ENCODE data around the gene B3GLCT.

Gene B3GLCT

DNA sequence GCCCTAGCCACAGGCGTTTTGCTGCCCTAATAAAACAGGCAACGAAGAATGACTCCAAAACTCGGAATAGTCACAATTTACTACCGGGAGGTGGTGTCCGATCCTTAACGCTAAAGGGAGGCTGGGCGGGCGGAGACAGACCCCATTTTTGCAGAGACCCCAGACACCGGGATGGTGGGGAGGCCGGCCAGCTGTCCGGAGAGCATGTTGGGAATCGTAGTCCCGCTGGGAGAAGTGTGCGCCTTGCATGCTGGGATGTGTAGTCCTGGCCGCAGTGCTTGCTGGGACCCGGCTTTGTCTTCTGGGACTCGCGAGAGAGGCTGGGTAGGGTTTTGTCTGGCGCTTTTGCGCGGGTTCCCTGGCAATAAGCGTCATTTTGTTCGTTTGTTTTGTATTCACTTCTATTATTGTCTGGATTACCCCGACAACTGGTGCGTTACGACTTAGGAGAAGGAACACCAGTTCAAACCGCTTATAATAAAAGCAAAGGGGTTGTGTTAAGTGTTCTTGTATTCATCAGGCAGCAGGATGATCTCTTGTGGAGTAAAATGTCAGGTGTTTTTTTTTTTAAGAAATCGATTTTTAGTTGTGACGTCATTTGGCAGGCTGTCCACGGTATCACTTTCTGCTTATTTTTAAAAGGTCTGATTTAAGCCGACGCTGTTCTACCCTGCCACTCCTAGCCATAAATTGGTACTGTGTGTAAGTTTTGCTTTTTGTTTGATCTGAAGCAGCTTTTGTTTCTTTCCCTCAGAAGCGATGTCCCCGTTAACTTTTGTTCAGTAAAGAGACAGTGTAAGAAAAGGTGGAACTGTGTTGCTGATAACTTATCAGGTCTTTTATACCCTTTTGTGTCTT is 37.4 kb upstream of the B3GLCT start:
- TF ChIP-seq, protein P1, sequence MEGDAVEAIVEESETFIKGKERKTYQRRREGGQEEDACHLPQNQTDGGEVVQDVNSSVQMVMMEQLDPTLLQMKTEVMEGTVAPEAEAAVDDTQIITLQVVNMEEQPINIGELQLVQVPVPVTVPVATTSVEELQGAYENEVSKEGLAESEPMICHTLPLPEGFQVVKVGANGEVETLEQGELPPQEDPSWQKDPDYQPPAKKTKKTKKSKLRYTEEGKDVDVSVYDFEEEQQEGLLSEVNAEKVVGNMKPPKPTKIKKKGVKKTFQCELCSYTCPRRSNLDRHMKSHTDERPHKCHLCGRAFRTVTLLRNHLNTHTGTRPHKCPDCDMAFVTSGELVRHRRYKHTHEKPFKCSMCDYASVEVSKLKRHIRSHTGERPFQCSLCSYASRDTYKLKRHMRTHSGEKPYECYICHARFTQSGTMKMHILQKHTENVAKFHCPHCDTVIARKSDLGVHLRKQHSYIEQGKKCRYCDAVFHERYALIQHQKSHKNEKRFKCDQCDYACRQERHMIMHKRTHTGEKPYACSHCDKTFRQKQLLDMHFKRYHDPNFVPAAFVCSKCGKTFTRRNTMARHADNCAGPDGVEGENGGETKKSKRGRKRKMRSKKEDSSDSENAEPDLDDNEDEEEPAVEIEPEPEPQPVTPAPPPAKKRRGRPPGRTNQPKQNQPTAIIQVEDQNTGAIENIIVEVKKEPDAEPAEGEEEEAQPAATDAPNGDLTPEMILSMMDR (IDR thresholded peaks at IDR 0.05), result no peak

DNA sequence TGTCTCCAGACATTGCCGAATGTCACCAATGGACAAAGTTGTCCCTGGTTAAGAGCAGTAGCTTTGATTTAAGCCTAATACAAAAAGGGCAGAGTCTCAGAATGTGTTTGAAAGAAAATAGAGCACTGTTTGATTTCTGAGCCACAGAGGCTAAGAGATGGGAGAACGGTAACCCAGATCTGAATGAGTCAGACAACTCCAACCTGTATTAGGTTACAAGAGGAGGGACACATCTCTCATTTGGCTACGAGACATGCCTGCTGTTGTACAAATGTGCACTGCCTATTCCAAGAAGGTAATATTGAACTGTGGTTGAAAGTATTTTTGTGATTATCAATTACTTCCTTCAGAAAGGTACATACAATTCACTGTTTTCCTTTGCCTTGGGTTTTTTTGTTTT is 33.2 kb upstream of the B3GLCT start:
- TF ChIP-seq, protein P1 (IDR thresholded peaks at IDR 0.05), result no peak

DNA sequence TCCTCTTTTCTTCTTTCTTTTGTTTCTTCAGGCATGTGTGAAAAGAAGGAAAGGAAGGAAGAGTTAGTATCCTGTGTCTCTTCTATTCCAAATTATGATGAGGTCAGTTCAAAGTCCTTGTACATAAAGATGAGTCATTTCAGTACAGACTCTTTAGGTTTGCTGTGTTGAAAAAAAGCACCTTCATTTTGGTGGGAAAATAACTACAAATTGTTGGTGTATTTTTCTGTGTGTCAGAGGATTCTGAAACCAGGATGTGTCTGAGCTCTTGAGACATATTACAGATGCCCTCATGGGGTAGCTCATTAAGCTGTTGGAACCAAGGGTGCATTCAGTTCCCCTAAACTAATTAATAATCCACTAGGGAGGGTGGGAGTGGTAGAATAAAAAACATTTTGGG is 32.3 kb upstream of the B3GLCT start:
- TF ChIP-seq, protein P1 (IDR thresholded peaks at IDR 0.05), result no peak

DNA sequence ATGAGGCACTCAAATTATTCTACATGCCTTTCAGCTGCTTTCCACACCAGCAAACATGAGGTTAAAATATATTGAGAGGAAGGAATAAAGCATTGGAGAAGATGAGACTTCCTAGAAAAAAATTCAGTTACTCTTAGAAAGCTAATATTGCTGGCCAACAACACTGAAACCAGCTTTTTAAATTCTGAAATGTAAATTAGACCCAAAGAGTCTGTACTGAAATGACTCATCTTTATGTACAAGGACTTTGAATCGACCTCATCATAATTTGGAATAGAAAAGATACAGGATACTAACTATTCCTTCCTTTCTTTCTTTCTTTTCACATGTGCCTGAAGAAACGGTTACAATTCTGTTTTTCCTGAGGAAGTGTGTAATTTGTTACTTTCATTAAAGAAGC is 31.6 kb upstream of the B3GLCT start:
- TF ChIP-seq, protein P1 (IDR thresholded peaks at IDR 0.05), result no peak

DNA sequence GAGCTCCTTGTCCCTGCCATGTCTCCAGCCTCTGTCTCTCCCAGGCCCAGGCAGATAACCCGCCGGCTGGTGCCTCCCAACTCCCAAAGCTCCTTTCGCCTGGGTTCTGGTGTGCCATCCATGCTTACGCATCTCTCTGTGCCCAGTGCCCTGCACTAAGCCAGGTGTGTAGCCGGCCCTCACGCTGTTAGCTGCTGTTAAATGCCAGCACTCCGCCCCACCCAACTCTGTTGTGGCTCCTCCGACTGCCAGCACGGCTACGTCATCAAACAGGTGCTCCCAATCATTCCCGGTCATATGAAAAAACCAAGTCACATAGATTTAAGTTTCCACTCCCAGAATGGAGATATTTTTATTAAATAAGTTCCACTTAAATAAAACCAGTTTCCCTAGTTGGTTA is 31.0 kb upstream of the B3GLCT start:
- TF ChIP-seq, protein P1 (IDR thresholded peaks at IDR 0.05), result no peak

DNA sequence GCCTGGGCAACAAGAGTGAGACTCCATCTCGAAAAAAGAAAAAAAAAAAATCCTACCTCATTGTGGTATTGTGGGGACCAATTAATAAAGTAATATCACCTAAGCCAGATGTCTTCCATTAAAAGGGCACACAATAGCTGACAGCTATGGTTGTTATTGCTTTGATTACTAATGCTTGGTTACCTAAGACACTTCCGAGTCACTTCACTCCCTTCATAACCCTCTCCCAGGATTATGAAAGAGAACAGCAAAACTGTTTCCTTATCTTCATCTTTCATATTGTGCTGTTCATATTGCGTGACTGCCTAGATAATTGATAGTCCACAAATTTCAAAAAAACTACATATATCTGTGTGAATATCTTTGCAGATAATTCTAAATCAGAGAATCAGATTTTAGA is 27.8 kb upstream of the B3GLCT start:
- TF ChIP-seq, protein P1 (IDR thresholded peaks at IDR 0.05), result no peak

DNA sequence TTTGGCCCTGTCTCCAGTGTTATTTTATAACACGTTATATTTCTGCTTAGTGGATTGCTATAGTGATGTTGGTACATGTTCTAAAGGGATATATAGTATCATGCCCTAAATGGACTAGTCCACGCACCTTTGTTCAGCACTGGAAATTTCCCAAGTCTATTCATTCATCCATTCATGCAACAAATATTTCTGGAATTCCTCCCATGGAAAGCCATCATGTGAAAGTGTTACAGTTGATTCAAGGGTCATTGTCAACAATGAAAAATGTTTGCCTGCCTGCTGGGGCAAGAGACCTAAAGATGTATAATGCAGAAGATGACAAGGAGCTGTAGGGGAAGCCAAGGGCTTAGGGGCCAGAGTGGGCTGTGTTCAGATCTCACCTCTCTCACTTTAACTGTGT is 27.2 kb upstream of the B3GLCT start:
- TF ChIP-seq, protein P1 (IDR thresholded peaks at IDR 0.05), result no peak

All from LNCAP (cell line).